ENCODE data around the gene PTPRU. TPM values are rescaled to one million over a fixed set of nuclear protein-coding genes. Genes with fewer than 3 reads are reported as not detected.
A peak's percentile ranks its signal among the peaks of the same experiment; 100 is the strongest.

Gene PTPRU
- total and polyA plus RNA-seq, 7 experiments from 2014 or later: 0.17 to 0.42 TPM; not detected in 5

GRCh38 chr1:29284961-29285560 lies 48.7 kb downstream of the PTPRU start:
- ATAC-seq: no peak
- H3K27me3 Mint-ChIP-seq: peaks cover 0 to 5% (median 0%) of the 10 kb centered on the region in 5 donors
- Histone ChIP-seq H3K4me1 (ENCODE audit: control insufficient read depth in 2 of 2, insufficient read depth in 2 of 2, low read length in 2 of 2) (no peaks in the 10 kb centered on the region), H3K36me3 (ENCODE audit: control insufficient read depth in 2 of 3, insufficient read depth in 3 of 3, low read length in 3 of 3) (no peaks in the 10 kb centered on the region), H3K4me3 (ENCODE audit: low read length) (no peak overlapping the region), H3K9me3 (ENCODE audit: control insufficient read depth in 2 of 3, low read length in 3 of 3) (no peaks in the 10 kb centered on the region), H3K27ac (ENCODE audit: low read depth, low read length) (no peak overlapping the region), H3K27me3 (ENCODE audit: control insufficient read depth in 2 of 2, insufficient read depth in 2 of 2, low read length in 2 of 2) (no peaks in the 10 kb centered on the region)
- peak overlapping the region in 1 of 10 donors; percentile 9 for H3K4me3 Mint-ChIP-seq
- no peaks in the 10 kb centered on the region for H3K36me3 Mint-ChIP-seq
- no peak overlapping the region for H3K27ac Mint-ChIP-seq
- H3K9me3 Mint-ChIP-seq: no peaks in the 10 kb centered on the region
- ChIA-PET CTCF (no interaction called here), POLR2A (no interaction called here)
- intact Hi-C loops (cut with micrococcal nuclease): no loop called here
- peaks cover 0 to 11% (median 4%) of the 10 kb centered on the region in 7 donors for H3K4me1 Mint-ChIP-seq
- no peak for DNase-seq

GRCh38 chr1:29285771-29286170 lies 49.4 kb downstream of the PTPRU start:
- Mint-ChIP-seq H3K9me3 (no peaks in the 10 kb centered on the region), H3K27ac (no peak overlapping the region), H3K4me3 (no peak overlapping the region), H3K36me3 (no peaks in the 10 kb centered on the region), H3K4me1 (peaks cover 0 to 11% (median 4%) of the 10 kb centered on the region in 7 donors), H3K27me3 (no peaks in the 10 kb centered on the region)
- H3K36me3 ChIP-seq (ENCODE audit: control insufficient read depth in 2 of 3, insufficient read depth in 3 of 3, low read length in 3 of 3): no peaks in the 10 kb centered on the region
- ChIA-PET CTCF (no interaction called here), POLR2A (no interaction called here)
- intact Hi-C loops (cut with micrococcal nuclease): no loop called here
- H3K4me3 ChIP-seq (ENCODE audit: low read length): no peak overlapping the region
- no peak for DNase-seq
- H3K27me3 ChIP-seq (ENCODE audit: control insufficient read depth in 2 of 2, insufficient read depth in 2 of 2, low read length in 2 of 2): no peaks in the 10 kb centered on the region
- no peak overlapping the region for H3K27ac ChIP-seq (ENCODE audit: low read depth, low read length)
- no peaks in the 10 kb centered on the region for H3K4me1 ChIP-seq (ENCODE audit: control insufficient read depth in 2 of 2, insufficient read depth in 2 of 2, low read length in 2 of 2)
- no peak for ATAC-seq
- H3K9me3 ChIP-seq (ENCODE audit: control insufficient read depth in 2 of 3, low read length in 3 of 3): no peaks in the 10 kb centered on the region

GRCh38 chr1:29286194-29286767 lies 50.0 kb downstream of the PTPRU start:
- Histone ChIP-seq H3K27ac (ENCODE audit: low read depth, low read length) (no peak overlapping the region), H3K27me3 (ENCODE audit: control insufficient read depth in 2 of 2, insufficient read depth in 2 of 2, low read length in 2 of 2) (no peaks in the 10 kb centered on the region), H3K4me3 (ENCODE audit: low read length) (no peak overlapping the region), H3K36me3 (ENCODE audit: control insufficient read depth in 2 of 3, insufficient read depth in 3 of 3, low read length in 3 of 3) (no peaks in the 10 kb centered on the region), H3K4me1 (ENCODE audit: control insufficient read depth in 2 of 2, insufficient read depth in 2 of 2, low read length in 2 of 2) (no peaks in the 10 kb centered on the region), H3K9me3 (ENCODE audit: control insufficient read depth in 2 of 3, low read length in 3 of 3) (no peaks in the 10 kb centered on the region)
- CTCF ChIA-PET: no interaction called here
- POLR2A ChIA-PET: no interaction called here
- Mint-ChIP-seq H3K27me3 (no peaks in the 10 kb centered on the region), H3K4me1 (peaks cover 0 to 11% (median 4%) of the 10 kb centered on the region in 7 donors), H3K4me3 (no peak overlapping the region), H3K27ac (no peak overlapping the region), H3K9me3 (no peaks in the 10 kb centered on the region), H3K36me3 (no peaks in the 10 kb centered on the region)
- intact Hi-C loops (cut with micrococcal nuclease): no loop called here
- ATAC-seq (no peak), DNase-seq (no peak)

GRCh38 chr1:29289493-29289892 lies 53.2 kb downstream of the PTPRU start:
- no peak overlapping the region for H3K27ac Mint-ChIP-seq
- DNase-seq (no peak), ATAC-seq (no peak)
- no peaks in the 10 kb centered on the region for H3K36me3 Mint-ChIP-seq
- POLR2A ChIA-PET: no interaction called here
- H3K9me3 ChIP-seq (ENCODE audit: control insufficient read depth in 2 of 3, low read length in 3 of 3): no peaks in the 10 kb centered on the region
- CTCF ChIA-PET: no interaction called here
- no peaks in the 10 kb centered on the region for H3K36me3 ChIP-seq (ENCODE audit: control insufficient read depth in 2 of 3, insufficient read depth in 3 of 3, low read length in 3 of 3)
- H3K27ac ChIP-seq (ENCODE audit: low read depth, low read length): no peak overlapping the region
- H3K9me3 Mint-ChIP-seq: no peaks in the 10 kb centered on the region
- intact Hi-C loops (cut with micrococcal nuclease): no loop called here
- H3K4me3 Mint-ChIP-seq: no peak overlapping the region
- H3K27me3 ChIP-seq (ENCODE audit: control insufficient read depth in 2 of 2, insufficient read depth in 2 of 2, low read length in 2 of 2): no peaks in the 10 kb centered on the region
- no peak overlapping the region for H3K4me3 ChIP-seq (ENCODE audit: low read length)
- peaks cover 0 to 2% (median 0%) of the 10 kb centered on the region in 7 donors for H3K4me1 Mint-ChIP-seq
- no peaks in the 10 kb centered on the region for H3K27me3 Mint-ChIP-seq
- H3K4me1 ChIP-seq (ENCODE audit: control insufficient read depth in 2 of 2, insufficient read depth in 2 of 2, low read length in 2 of 2): no peaks in the 10 kb centered on the region

- Mint-ChIP-seq H3K27ac (peak overlapping the region in 1 of 9 donors; percentile 2), H3K9me3 (no peaks in the 10 kb centered on the region), H3K27me3 (no peaks in the 10 kb centered on the region), H3K36me3 (no peaks in the 10 kb centered on the region), H3K4me3 (no peak overlapping the region), H3K4me1 (peaks cover 0 to 2% (median 0%) of the 10 kb centered on the region in 7 donors)
- Histone ChIP-seq H3K4me3 (ENCODE audit: low read length) (no peak overlapping the region), H3K36me3 (ENCODE audit: control insufficient read depth in 2 of 3, insufficient read depth in 3 of 3, low read length in 3 of 3) (no peaks in the 10 kb centered on the region), H3K27ac (ENCODE audit: low read depth, low read length) (no peak overlapping the region), H3K9me3 (ENCODE audit: control insufficient read depth in 2 of 3, low read length in 3 of 3) (no peaks in the 10 kb centered on the region), H3K27me3 (ENCODE audit: control insufficient read depth in 2 of 2, insufficient read depth in 2 of 2, low read length in 2 of 2) (no peaks in the 10 kb centered on the region), H3K4me1 (ENCODE audit: control insufficient read depth in 2 of 2, insufficient read depth in 2 of 2, low read length in 2 of 2) (no peaks in the 10 kb centered on the region)
- POLR2A ChIA-PET: no interaction called here
- ATAC-seq: no peak
- intact Hi-C loops (cut with micrococcal nuclease): no loop called here
- DNase-seq: no peak
- CTCF ChIA-PET: no interaction called here
These were observed 54.2 kb downstream of the PTPRU start for GRCh38 chr1:29290414-29290985.

GRCh38 chr1:29291756-29292155 lies 55.4 kb downstream of the PTPRU start:
- no peak overlapping the region for H3K4me3 ChIP-seq (ENCODE audit: low read length)
- Mint-ChIP-seq H3K36me3 (no peaks in the 10 kb centered on the region), H3K4me3 (no peak overlapping the region), H3K4me1 (peaks cover 0 to 2% (median 0%) of the 10 kb centered on the region in 7 donors), H3K27me3 (peaks cover 0 to 3% (median 0%) of the 10 kb centered on the region in 5 donors), H3K27ac (no peak overlapping the region), H3K9me3 (no peaks in the 10 kb centered on the region)
- CTCF ChIA-PET: no interaction called here
- no peaks in the 10 kb centered on the region for H3K4me1 ChIP-seq (ENCODE audit: control insufficient read depth in 2 of 2, insufficient read depth in 2 of 2, low read length in 2 of 2)
- POLR2A ChIA-PET: no interaction called here
- no peak for ATAC-seq
- H3K36me3 ChIP-seq (ENCODE audit: control insufficient read depth in 2 of 3, insufficient read depth in 3 of 3, low read length in 3 of 3): no peaks in the 10 kb centered on the region
- H3K27ac ChIP-seq (ENCODE audit: low read depth, low read length): no peak overlapping the region
- H3K9me3 ChIP-seq (ENCODE audit: control insufficient read depth in 2 of 3, low read length in 3 of 3): no peaks in the 10 kb centered on the region
- DNase-seq: no peak
- intact Hi-C loops (cut with micrococcal nuclease): no loop called here
- H3K27me3 ChIP-seq (ENCODE audit: control insufficient read depth in 2 of 2, insufficient read depth in 2 of 2, low read length in 2 of 2): no peaks in the 10 kb centered on the region

GRCh38 chr1:29292344-29292743 lies 56.0 kb downstream of the PTPRU start:
- peaks cover 0 to 3% (median under 1%) of the 10 kb centered on the region in 5 donors for H3K27me3 Mint-ChIP-seq
- POLR2A ChIA-PET: no interaction called here

More at GRCh38 chr1:29292344-29292743, 56.0 kb downstream of the PTPRU start:
- Histone ChIP-seq H3K4me1 (ENCODE audit: control insufficient read depth in 2 of 2, insufficient read depth in 2 of 2, low read length in 2 of 2) (no peaks in the 10 kb centered on the region), H3K27ac (ENCODE audit: low read depth, low read length) (no peak overlapping the region), H3K9me3 (ENCODE audit: control insufficient read depth in 2 of 3, low read length in 3 of 3) (no peaks in the 10 kb centered on the region), H3K36me3 (ENCODE audit: control insufficient read depth in 2 of 3, insufficient read depth in 3 of 3, low read length in 3 of 3) (no peaks in the 10 kb centered on the region), H3K27me3 (ENCODE audit: control insufficient read depth in 2 of 2, insufficient read depth in 2 of 2, low read length in 2 of 2) (no peaks in the 10 kb centered on the region), H3K4me3 (ENCODE audit: low read length) (no peak overlapping the region)
- DNase-seq (no peak), ATAC-seq (no peak)
- CTCF ChIA-PET: no interaction called here
- Mint-ChIP-seq H3K4me3 (no peak overlapping the region), H3K36me3 (no peaks in the 10 kb centered on the region), H3K27ac (no peak overlapping the region), H3K4me1 (peaks cover 0 to 2% (median 0%) of the 10 kb centered on the region in 7 donors), H3K9me3 (no peaks in the 10 kb centered on the region)
- intact Hi-C loops (cut with micrococcal nuclease): no loop called here

Measured in naive thymus-derived CD4-positive, alpha-beta T cell (primary cell).